ENCODE data around the gene WWOX. TPM values are rescaled to one million over a fixed set of nuclear protein-coding genes. Genes with fewer than 3 reads are reported as not detected.

Gene WWOX
- total RNA-seq, 1 donor from 2014 or later: 29.6 TPM

- TF ChIP-seq, protein P1, sequence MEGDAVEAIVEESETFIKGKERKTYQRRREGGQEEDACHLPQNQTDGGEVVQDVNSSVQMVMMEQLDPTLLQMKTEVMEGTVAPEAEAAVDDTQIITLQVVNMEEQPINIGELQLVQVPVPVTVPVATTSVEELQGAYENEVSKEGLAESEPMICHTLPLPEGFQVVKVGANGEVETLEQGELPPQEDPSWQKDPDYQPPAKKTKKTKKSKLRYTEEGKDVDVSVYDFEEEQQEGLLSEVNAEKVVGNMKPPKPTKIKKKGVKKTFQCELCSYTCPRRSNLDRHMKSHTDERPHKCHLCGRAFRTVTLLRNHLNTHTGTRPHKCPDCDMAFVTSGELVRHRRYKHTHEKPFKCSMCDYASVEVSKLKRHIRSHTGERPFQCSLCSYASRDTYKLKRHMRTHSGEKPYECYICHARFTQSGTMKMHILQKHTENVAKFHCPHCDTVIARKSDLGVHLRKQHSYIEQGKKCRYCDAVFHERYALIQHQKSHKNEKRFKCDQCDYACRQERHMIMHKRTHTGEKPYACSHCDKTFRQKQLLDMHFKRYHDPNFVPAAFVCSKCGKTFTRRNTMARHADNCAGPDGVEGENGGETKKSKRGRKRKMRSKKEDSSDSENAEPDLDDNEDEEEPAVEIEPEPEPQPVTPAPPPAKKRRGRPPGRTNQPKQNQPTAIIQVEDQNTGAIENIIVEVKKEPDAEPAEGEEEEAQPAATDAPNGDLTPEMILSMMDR (conservative IDR thresholded peaks at IDR 0.05; ENCODE audit: low read depth, low read length): no peak
- DNase-seq (ENCODE audit: low read depth): no peak
- H3K4me3 ChIP-seq (ENCODE audit: low read depth, low read length): peak overlapping the region; percentile 31
These were observed 192.8 kb downstream of the WWOX start for GRCh38 chr16:78292086-78292843.

- peak overlapping the region; percentile 31 for H3K4me3 ChIP-seq (ENCODE audit: low read depth, low read length)
- DNase-seq (ENCODE audit: low read depth): peak; percentile 89
- TF ChIP-seq, protein P1 (conservative IDR thresholded peaks at IDR 0.05; ENCODE audit: low read depth, low read length): no peak
These were observed 193.5 kb downstream of the WWOX start for GRCh38 chr16:78292844-78293380.

DNA sequence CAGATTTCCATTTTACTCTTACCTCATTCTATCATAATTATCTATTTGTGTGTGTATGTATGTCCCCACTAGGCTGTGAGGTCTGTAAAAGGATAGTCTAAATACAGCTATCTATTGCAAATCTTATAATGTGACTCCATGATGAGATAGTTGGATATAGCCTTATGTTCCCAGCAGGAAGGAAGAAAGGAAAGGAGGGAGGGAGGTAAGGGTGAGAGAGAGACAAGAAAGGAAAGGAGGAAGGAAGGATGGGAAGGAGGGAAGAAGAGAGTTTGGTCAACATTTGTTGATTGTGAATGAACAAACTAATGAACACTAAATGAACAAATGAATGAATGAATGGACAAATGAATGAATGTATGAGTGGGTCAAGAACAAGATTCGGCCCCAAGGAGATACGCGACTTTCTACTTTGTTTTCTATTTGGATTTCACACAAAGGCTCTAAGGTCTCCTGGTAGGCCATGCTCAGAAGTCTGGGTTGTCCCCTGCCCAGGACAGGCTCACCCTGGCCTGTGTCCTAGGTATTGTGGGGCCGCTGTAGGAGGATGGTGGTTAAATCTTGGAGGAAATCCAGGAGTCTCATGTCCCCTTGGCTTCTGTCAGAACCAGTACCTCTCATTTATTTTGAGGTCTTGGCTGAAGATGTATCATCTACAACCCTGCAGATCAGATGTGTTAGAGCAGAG is 195.2 kb downstream of the WWOX start:
- TF ChIP-seq, protein P1 (conservative IDR thresholded peaks at IDR 0.05; ENCODE audit: low read depth, low read length): no peak
- H3K4me3 ChIP-seq (ENCODE audit: low read depth, low read length): no peak overlapping the region
- no peak for DNase-seq (ENCODE audit: low read depth)

- H3K4me3 ChIP-seq (ENCODE audit: low read depth, low read length): no peak overlapping the region
- no peak for DNase-seq (ENCODE audit: low read depth)
- TF ChIP-seq, protein P1 (conservative IDR thresholded peaks at IDR 0.05; ENCODE audit: low read depth, low read length): no peak
These were observed 197.7 kb downstream of the WWOX start for GRCh38 chr16:78297066-78297666.

- H3K4me3 ChIP-seq (ENCODE audit: low read depth, low read length): no peak overlapping the region
- no peak for DNase-seq (ENCODE audit: low read depth)
- TF ChIP-seq, protein P1 (conservative IDR thresholded peaks at IDR 0.05; ENCODE audit: low read depth, low read length): no peak
These were observed 199.5 kb downstream of the WWOX start for GRCh38 chr16:78298986-78299385.

GRCh38 chr16:78300469-78300868 is 201.0 kb downstream of the WWOX start:
- TF ChIP-seq, protein P1 (conservative IDR thresholded peaks at IDR 0.05; ENCODE audit: low read depth, low read length): no peak

More at GRCh38 chr16:78300469-78300868, 201.0 kb downstream of the WWOX start:
- H3K4me3 ChIP-seq (ENCODE audit: low read depth, low read length): no peak overlapping the region
- no peak for DNase-seq (ENCODE audit: low read depth)

Measured in epithelial cell of proximal tubule (primary cell).